GM13977 (cell line): ENCODE data around the gene TMEM135.

Experiments
- DNase-seq: peaks from one replicate; pipeline ENCODE4 v3.0.0; 2012; ENCODE audit warnings: low spot score
- in situ Hi-C: fragments of 300-500 bp; cut with MboI; formaldehyde crosslinking; loops from one replicate; pipeline ENCODE4 v1.12.0; 2022; ENCODE audit warnings: low sequenced_read_pairs, low pct_unique_long_range_greater_than_20kb, mixed read lengths, inconsistent platforms; ENCODE audit not compliant: unreplicated experiment
- TF ChIP-seq, protein P1 (sequence below): IDR thresholded peaks from 2 replicates; pipeline ENCODE4 v1.5.1; 2012; ENCODE audit warnings: mild to moderate bottlenecking, control low read depth; ENCODE audit not compliant: insufficient read depth; ENCODE audit errors: extremely low read depth, missing control alignments

The TMEM135 gene

DNA sequence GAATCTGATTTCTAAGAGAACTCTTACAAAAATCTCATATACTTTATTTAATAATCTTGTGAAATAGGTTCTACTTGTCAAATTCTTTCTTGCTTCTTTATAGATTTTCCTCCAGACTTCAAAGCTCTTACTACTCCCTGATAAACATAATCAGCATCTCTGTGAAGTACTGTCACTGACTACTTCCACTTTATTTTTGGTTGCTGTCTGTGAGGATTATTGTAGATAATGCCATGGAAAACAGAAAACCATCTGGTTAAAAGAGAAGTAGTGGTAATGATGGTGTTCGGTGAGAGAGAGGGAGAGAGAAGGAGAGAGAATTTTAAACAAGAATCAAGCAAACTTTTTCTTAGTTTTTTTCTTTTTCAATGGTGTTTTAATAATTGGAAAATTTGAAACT is 152.3 kb downstream of the TMEM135 start:
- in situ Hi-C loops: no loop called here
- DNase-seq: no peak
- TF ChIP-seq, protein P1, sequence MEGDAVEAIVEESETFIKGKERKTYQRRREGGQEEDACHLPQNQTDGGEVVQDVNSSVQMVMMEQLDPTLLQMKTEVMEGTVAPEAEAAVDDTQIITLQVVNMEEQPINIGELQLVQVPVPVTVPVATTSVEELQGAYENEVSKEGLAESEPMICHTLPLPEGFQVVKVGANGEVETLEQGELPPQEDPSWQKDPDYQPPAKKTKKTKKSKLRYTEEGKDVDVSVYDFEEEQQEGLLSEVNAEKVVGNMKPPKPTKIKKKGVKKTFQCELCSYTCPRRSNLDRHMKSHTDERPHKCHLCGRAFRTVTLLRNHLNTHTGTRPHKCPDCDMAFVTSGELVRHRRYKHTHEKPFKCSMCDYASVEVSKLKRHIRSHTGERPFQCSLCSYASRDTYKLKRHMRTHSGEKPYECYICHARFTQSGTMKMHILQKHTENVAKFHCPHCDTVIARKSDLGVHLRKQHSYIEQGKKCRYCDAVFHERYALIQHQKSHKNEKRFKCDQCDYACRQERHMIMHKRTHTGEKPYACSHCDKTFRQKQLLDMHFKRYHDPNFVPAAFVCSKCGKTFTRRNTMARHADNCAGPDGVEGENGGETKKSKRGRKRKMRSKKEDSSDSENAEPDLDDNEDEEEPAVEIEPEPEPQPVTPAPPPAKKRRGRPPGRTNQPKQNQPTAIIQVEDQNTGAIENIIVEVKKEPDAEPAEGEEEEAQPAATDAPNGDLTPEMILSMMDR: no peak

GRCh38 chr11:87193756-87194470 is 156.2 kb downstream of the TMEM135 start:
- in situ Hi-C loops: no loop called here
- no peak for DNase-seq
- TF ChIP-seq, protein P1: no peak

DNA sequence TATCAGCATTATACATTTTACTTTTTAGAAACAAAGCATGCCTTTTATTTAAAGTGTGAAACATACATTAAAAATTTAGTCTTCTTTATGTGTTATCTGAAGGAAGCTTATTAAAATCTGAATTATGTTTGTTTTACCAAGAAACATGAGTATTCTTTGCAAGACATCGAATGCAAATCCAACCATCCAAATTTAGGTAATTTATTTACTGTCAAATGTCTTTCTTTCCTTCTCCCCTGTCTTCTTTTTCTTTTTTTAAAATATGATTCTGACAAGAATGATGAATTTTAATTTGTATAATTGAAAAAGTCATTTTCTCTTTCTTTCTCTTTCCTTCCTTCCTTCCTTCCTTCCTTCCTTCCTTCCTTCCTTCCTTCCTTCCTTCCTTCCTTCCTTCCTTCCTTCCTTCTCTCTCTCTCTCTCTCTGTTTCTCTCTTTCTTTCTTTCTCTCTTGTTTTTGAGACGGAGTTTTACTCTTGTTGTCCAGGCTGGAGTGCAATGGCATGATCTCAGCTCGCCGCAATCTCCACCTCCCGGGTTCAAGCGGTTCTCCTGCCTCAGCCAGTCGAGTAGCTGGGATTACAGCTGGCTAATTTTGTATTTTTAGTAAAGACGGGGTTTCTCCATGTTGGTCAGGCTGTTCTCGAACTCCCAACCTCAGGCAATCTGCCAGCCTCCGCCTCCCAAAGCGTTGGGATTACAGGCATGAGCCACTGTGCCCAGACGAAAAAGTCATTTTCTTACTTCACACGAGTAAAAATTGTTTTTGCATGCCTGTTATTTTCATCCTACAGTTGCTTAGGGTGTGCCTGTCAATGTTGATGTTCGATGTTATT is 157.5 kb downstream of the TMEM135 start:
- in situ Hi-C loops: no loop called here
- TF ChIP-seq, protein P1: no peak
- DNase-seq: no peak

GRCh38 chr11:87198266-87198881 is 160.6 kb downstream of the TMEM135 start:
- DNase-seq: no peak
- TF ChIP-seq, protein P1: no peak
- in situ Hi-C loops: no loop called here

GRCh38 chr11:87201376-87201775 is 163.6 kb downstream of the TMEM135 start:
- TF ChIP-seq, protein P1: no peak

DNA sequence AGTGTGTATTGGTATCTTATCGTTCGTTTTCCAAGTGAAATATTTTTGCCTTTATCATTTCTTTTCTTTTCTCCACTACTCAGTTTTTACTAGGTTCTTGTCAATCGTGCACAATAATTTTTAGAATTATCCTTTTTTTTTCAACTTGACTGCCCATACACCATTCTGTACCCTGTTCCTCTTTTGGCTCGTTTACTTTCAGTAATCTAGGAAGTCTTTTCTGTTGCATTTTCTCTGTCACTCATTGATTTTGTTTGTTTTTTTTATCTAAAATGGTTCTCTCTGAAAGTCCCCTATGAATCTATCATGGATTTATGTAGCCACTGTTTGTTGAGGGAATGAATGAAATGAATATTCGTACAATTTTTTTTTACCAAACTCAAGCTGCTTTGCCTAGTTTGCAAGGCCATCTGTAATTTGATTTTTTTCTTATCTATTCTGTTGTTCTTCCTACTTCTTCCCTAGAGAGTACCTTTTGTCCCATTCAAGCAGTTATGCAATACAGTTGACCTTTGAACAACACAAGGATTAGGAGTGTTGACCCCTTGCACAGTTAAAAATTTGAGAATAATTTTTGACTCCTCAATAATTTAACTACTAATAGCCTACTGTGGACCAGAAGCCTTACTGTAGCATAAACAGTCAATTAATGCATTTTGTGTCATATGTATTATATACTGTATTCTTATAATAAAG is 166.3 kb downstream of the TMEM135 start:
- TF ChIP-seq, protein P1: no peak
- DNase-seq: no peak
- in situ Hi-C loops: no loop called here

More at GRCh38 chr11:87201376-87201775, 163.6 kb downstream of the TMEM135 start:
- in situ Hi-C loops: no loop called here
- DNase-seq: no peak
